GM13976 (cell line): ENCODE data around the gene IL13.

ENCODE experiments used
- DNase-seq: peaks from one replicate; pipeline ENCODE4 v3.0.0; 2012; ENCODE audit warnings: low spot score
- in situ Hi-C: fragments of 300-500 bp; cut with MboI; formaldehyde crosslinking; loops from one replicate; pipeline ENCODE4 v1.12.0; 2022; ENCODE audit warnings: low sequenced_read_pairs, mixed read lengths, inconsistent platforms; ENCODE audit not compliant: unreplicated experiment
- TF ChIP-seq, protein P1 (sequence below): IDR thresholded peaks from 2 replicates; pipeline ENCODE4 v1.5.1; 2012; ENCODE audit warnings: borderline replicate concordance, mild to moderate bottlenecking; ENCODE audit not compliant: insufficient read depth; ENCODE audit errors: extremely low read depth, missing control alignments, control extremely low read depth

The IL13 gene

GRCh38 chr5:132692632-132692967 is 34.6 kb downstream of the IL13 start:
- DNase-seq = no peak
- TF ChIP-seq, protein P1, sequence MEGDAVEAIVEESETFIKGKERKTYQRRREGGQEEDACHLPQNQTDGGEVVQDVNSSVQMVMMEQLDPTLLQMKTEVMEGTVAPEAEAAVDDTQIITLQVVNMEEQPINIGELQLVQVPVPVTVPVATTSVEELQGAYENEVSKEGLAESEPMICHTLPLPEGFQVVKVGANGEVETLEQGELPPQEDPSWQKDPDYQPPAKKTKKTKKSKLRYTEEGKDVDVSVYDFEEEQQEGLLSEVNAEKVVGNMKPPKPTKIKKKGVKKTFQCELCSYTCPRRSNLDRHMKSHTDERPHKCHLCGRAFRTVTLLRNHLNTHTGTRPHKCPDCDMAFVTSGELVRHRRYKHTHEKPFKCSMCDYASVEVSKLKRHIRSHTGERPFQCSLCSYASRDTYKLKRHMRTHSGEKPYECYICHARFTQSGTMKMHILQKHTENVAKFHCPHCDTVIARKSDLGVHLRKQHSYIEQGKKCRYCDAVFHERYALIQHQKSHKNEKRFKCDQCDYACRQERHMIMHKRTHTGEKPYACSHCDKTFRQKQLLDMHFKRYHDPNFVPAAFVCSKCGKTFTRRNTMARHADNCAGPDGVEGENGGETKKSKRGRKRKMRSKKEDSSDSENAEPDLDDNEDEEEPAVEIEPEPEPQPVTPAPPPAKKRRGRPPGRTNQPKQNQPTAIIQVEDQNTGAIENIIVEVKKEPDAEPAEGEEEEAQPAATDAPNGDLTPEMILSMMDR = no peak
- in situ Hi-C loops = no loop called here

- TF ChIP-seq, protein P1 = no peak
- in situ Hi-C loops = no loop called here
- no peak for DNase-seq
Measured at GRCh38 chr5:132695956-132696355, 38.0 kb downstream of the IL13 start.

DNA sequence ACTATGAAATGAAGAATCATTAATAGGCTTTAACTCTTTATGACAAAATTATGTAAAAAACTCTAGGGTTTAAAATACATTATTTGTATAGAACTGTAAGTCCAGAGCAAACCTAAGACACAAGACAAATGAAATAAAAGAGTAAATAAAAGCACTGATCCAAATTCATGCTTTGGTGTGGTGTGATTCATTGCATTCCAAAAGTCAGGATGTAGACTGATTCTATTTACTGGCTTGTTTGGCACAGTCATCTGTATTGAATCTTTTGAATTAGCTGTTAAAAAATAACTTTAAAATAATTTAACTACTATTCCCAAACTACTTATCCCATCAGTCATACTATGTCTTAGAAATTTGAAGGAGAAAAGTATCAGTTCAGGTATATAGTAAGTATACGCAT is 46.9 kb downstream of the IL13 start:
- no peak for DNase-seq
- in situ Hi-C loops = no loop called here
- TF ChIP-seq, protein P1 = no peak

GRCh38 chr5:132708645-132709044 is 50.7 kb downstream of the IL13 start:
- DNase-seq = no peak
- in situ Hi-C loops = no loop called here
- TF ChIP-seq, protein P1 = no peak
